A549 (cell line): ENCODE results near the gene TRNP1.

ENCODE experiments used
- CBX8 ChIP-seq: fragments of 200-600 bp; sonication (generic); IDR thresholded peaks from 2 replicates; pipeline ENCODE4 v1.6.1; 2016
- CEBPB ChIP-seq, 2 experiments: fragments of >200 bp in 1 of 2; sonication (Bioruptor Twin) in 1 of 2; formaldehyde crosslinking in 1 of 2; IDR thresholded peaks; 2 replicates each; pipeline ENCODE4 v1.6.1; 2012 to 2016
- CTCF ChIP-seq: fragments of >200 bp; sonication (Bioruptor Twin); formaldehyde crosslinking; IDR thresholded peaks from 3 replicates; pipeline ENCODE4 v1.5.1; 2016
- EHF ChIP-seq: fragments of 250-450 bp; sonication (Bioruptor Pico); IDR thresholded peaks from 2 replicates; pipeline ENCODE4 v1.5.0; 2020; ENCODE audit warnings: mild to moderate bottlenecking
- MAX ChIP-seq: IDR thresholded peaks from 2 replicates; pipeline ENCODE4 v1.6.1; 2012
- NR3C1 ChIP-seq: fragments of >200 bp; sonication (Bioruptor Twin); formaldehyde crosslinking; IDR thresholded peaks from 3 replicates; pipeline ENCODE4 v1.6.1; 2017
- PHF8 ChIP-seq: fragments of 200-600 bp; sonication (generic); IDR thresholded peaks from 2 replicates; pipeline ENCODE4 v1.6.1; 2016; ENCODE audit warnings: low read depth, mild to moderate bottlenecking, antibody characterized with exemption, moderate library complexity, borderline replicate concordance
- POLR2A ChIP-seq: IDR thresholded peaks from 2 replicates; pipeline ENCODE4 v1.6.1; 2012; ENCODE audit warnings: mild to moderate bottlenecking, low read length
- REST ChIP-seq: fragments of 200-600 bp; sonication (generic); IDR thresholded peaks from 2 replicates; pipeline ENCODE4 v1.6.1; 2016; ENCODE audit warnings: antibody characterized with exemption, mild to moderate bottlenecking, moderate library complexity
- SMC3 ChIP-seq: fragments of >200 bp; sonication (Bioruptor Twin); formaldehyde crosslinking; IDR thresholded peaks from 3 replicates; pipeline ENCODE4 v1.6.1; 2018; ENCODE audit warnings: inconsistent platforms

DNA sequence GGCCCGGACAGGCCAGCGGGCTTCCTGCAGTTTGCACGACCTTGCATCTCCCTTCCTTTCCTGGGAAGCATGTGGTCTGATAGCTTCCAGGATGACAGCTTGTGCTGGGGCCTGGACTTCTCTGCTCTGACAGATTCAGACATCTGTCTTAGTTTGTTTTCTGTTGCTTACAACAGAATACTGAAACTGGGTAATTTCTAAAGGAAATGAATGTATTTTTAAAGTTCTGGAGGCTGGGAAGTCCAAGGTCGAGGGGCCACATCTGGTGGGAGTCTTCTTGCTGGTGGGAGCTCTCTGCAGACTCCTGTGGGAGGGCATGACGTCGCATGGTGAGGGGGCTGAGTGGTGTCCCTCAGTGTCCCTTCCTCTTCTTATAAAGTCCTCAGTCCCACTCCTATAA, 54.4 kb downstream of the TRNP1 start:
- TF ChIP-seq CTCF, result no peak
- TF ChIP-seq EHF (CRISPR knock-in tag), result no peak
- no peak for TF ChIP-seq MAX
- TF ChIP-seq NR3C1, result no peak
- TF ChIP-seq REST, result no peak
- TF ChIP-seq SMC3, result no peak
- no peak for TF ChIP-seq POLR2A
- TF ChIP-seq CEBPB (IDR thresholded peaks at IDR 0.05), result no peak
- TF ChIP-seq CBX8, result no peak
- TF ChIP-seq PHF8, result no peak
